SK-N-SH (cell line): ENCODE results near the gene TUFM. TPM values are rescaled to one million over a fixed set of nuclear protein-coding genes. Genes with fewer than 3 reads are reported as not detected.
A peak's percentile ranks its signal among the peaks of the same experiment; 100 is the strongest.

Experiments used
- CTCF ChIA-PET: fragments of 300-600, 350-600 bp; formaldehyde crosslinking; extraction: SDS; loops from one replicate; lab custom pipeline; 2021; lab: Yijun Ruan, JAX
- POLR2A ChIA-PET: fragments of 350-600 bp; sonication (Branson Sonifier 250); formaldehyde crosslinking; extraction: SDS; loops from one replicate; lab custom pipeline; 2020; ENCODE audit warnings: antibody characterized with exemption, inconsistent platforms; lab: Yijun Ruan, JAX
- DNase-seq: peaks from one replicate; pipeline ENCODE4 v3.0.0; 2012
- H2AFZ ChIP-seq: fragments of 200-600 bp; sonication (generic); 2 replicates; pipeline ENCODE4 v1.8.1; 2016; ENCODE audit warnings: antibody characterized with exemption, mild to moderate bottlenecking, low read depth
- H3F3A ChIP-seq: fragments of 200-600 bp; sonication (generic); replicated peaks from 2 replicates; pipeline ENCODE3; 2016; ENCODE audit warnings: antibody characterized with exemption, mild to moderate bottlenecking; ENCODE audit not compliant: insufficient read depth
- H3K27ac ChIP-seq, 2 experiments: fragments of 200-500 bp in 1 of 2; fragments of 200-600 bp in 1 of 2; sonication (Bioruptor generic) in 1 of 2; sonication (generic), shearing (Covaris generic) in 1 of 2; 2 replicates each; pipeline versions ENCODE4 v1.5.1 to v1.6.1; 2014 to 2016; ENCODE audit warnings: low read depth in 2 of 2, inconsistent platforms in 1 of 2, low read length in 1 of 2, mild to moderate bottlenecking in 1 of 2, mixed read lengths in 1 of 2
- H3K27me3 ChIP-seq: fragments of 200-600 bp; sonication (generic), shearing (Covaris generic); 2 replicates; pipeline ENCODE4 v1.6.1; 2016; ENCODE audit warnings: mixed run types; ENCODE audit not compliant: insufficient read depth
- H3K36me3 ChIP-seq, 2 experiments: fragments of 200-500 bp in 1 of 2; fragments of 200-600 bp in 1 of 2; sonication (Bioruptor generic) in 1 of 2; sonication (generic) in 1 of 2; replicated peaks in 1 of 2; 2 replicates each; pipeline versions ENCODE3 to v1.5.1; 2014 to 2016; ENCODE audit warnings: low read length in 1 of 2, mild to moderate bottlenecking in 1 of 2; ENCODE audit not compliant: insufficient read depth in 2 of 2, control insufficient read depth in 1 of 2
- H3K4me1 ChIP-seq, 2 experiments: fragments of 200-500 bp in 1 of 2; fragments of 200-600 bp in 1 of 2; sonication (Bioruptor generic) in 1 of 2; sonication (generic), shearing (Covaris generic) in 1 of 2; 2 replicates each; pipeline versions ENCODE4 v1.5.1 to v1.6.1; 2014 to 2016; ENCODE audit warnings: low read depth in 1 of 2, low read length in 1 of 2, mixed run types in 1 of 2; ENCODE audit not compliant: insufficient read depth in 2 of 2, control insufficient read depth in 1 of 2
- H3K4me2 ChIP-seq: fragments of 200-600 bp; sonication (generic), shearing (Covaris generic); 2 replicates; pipeline ENCODE4 v1.6.1; 2017; ENCODE audit warnings: mixed run types
- H3K4me3 ChIP-seq, 2 experiments: fragments of 200-500 bp in 1 of 2; fragments of 200-600 bp in 1 of 2; sonication (Bioruptor generic) in 1 of 2; sonication (generic), shearing (Covaris generic) in 1 of 2; 2 replicates each; pipeline versions ENCODE4 v1.5.1 to v1.8.1; 2014 to 2016; ENCODE audit warnings: low read depth in 2 of 2, inconsistent platforms in 1 of 2, low read length in 1 of 2, mild to moderate bottlenecking in 1 of 2, mixed read lengths in 1 of 2, moderate library complexity in 1 of 2
- H3K79me2 ChIP-seq: fragments of 200-600 bp; sonication (generic); 2 replicates; pipeline ENCODE4 v1.8.1; 2017; ENCODE audit warnings: mild to moderate bottlenecking; ENCODE audit not compliant: insufficient read depth
- H3K9ac ChIP-seq: fragments of 200-600 bp; sonication (generic); 2 replicates; pipeline ENCODE4 v1.6.1; 2017; ENCODE audit warnings: mixed run types
- H3K9me2 ChIP-seq: fragments of 200-600 bp; sonication (generic); 2 replicates; pipeline ENCODE4 v1.6.1; 2017; ENCODE audit warnings: mixed run types
- H3K9me3 ChIP-seq: fragments of 200-600 bp; sonication (generic); 2 replicates; pipeline ENCODE4 v1.6.1; 2017; ENCODE audit warnings: mixed run types, mild to moderate bottlenecking, moderate library complexity
- H4K20me1 ChIP-seq: fragments of 200-600 bp; sonication (generic); 2 replicates; pipeline ENCODE4 v1.6.1; 2017; ENCODE audit warnings: mild to moderate bottlenecking, mixed run types; ENCODE audit not compliant: insufficient read depth
- CHD2 ChIP-seq: fragments of 150-350 bp; IDR thresholded peaks from 2 replicates; pipeline ENCODE4 v1.6.1; 2018; ENCODE audit warnings: low read length; ENCODE audit not compliant: partially characterized antibody
- EP300 ChIP-seq, 2 experiments: IDR thresholded peaks; 2 replicates each; pipeline versions ENCODE4 v1.4.0 to v1.6.1; 2012; ENCODE audit warnings: borderline replicate concordance in 1 of 2, low read depth in 1 of 2, low read length in 1 of 2
- EZH2phosphoT487 ChIP-seq: fragments of 200-600 bp; sonication (generic); IDR thresholded peaks from 2 replicates; pipeline ENCODE4 v1.6.1; 2017; ENCODE audit warnings: low read depth, mixed run types, mild to moderate bottlenecking, antibody characterized with exemption, moderate library complexity, borderline replicate concordance
- FOSL2 ChIP-seq: IDR thresholded peaks from 2 replicates; pipeline ENCODE4 v1.4.0; 2012; ENCODE audit warnings: low read depth, mild to moderate bottlenecking, moderate library complexity, borderline replicate concordance
- FOXJ3 ChIP-seq: sonication (generic); formaldehyde crosslinking; IDR thresholded peaks from 2 replicates; pipeline ENCODE4 v1.5.1; 2020; ENCODE audit warnings: mild to moderate bottlenecking, missing genetic modification reagents
- GABPA ChIP-seq: IDR thresholded peaks from 2 replicates; pipeline ENCODE4 v1.4.0; 2012; ENCODE audit warnings: low read depth, mild to moderate bottlenecking
- GATA2 ChIP-seq: sonication (generic); formaldehyde crosslinking; IDR thresholded peaks from 2 replicates; pipeline ENCODE4 v1.5.0; 2020; ENCODE audit warnings: mild to moderate bottlenecking, missing genetic modification reagents
- JUND ChIP-seq: IDR thresholded peaks from 2 replicates; pipeline ENCODE4 v1.4.0; 2012
- MXI1 ChIP-seq: IDR thresholded peaks from 2 replicates; pipeline ENCODE4 v1.6.1; 2012; ENCODE audit warnings: mild to moderate bottlenecking, low read depth, low read length, improper control_type of control experiment
- NFIC ChIP-seq: IDR thresholded peaks from 2 replicates; pipeline ENCODE4 v1.4.0; 2012; ENCODE audit warnings: borderline replicate concordance
- POLR2AphosphoS5 ChIP-seq: IDR thresholded peaks from 2 replicates; pipeline ENCODE4 v1.6.1; 2012; ENCODE audit warnings: low read depth, low read length
- RAD21 ChIP-seq: IDR thresholded peaks from 2 replicates; pipeline ENCODE4 v1.6.1; 2012; ENCODE audit warnings: mild to moderate bottlenecking, low read length
- RCOR1 ChIP-seq: fragments of 150-350 bp; IDR thresholded peaks from 2 replicates; pipeline ENCODE4 v1.6.1; 2017; ENCODE audit warnings: antibody characterized with exemption, low read length
- RXRA ChIP-seq: IDR thresholded peaks from 2 replicates; pipeline ENCODE4 v1.4.0; 2012; ENCODE audit warnings: low read depth, mild to moderate bottlenecking, borderline replicate concordance
- SMC3 ChIP-seq: IDR thresholded peaks from 2 replicates; pipeline ENCODE4 v1.6.1; 2012; ENCODE audit warnings: low read depth, low read length, improper control_type of control experiment
- TCF12 ChIP-seq: IDR thresholded peaks from 2 replicates; pipeline ENCODE4 v1.4.0; 2012
- TEAD4 ChIP-seq: IDR thresholded peaks from 2 replicates; pipeline ENCODE4 v1.4.0; 2012; ENCODE audit warnings: mild to moderate bottlenecking, borderline replicate concordance; ENCODE audit not compliant: insufficient read depth
- YY1 ChIP-seq: IDR thresholded peaks from 2 replicates; pipeline ENCODE4 v1.4.0; 2012; ENCODE audit warnings: low read depth, mild to moderate bottlenecking
- WGBS: methylation state at CpG from one replicate; pipeline ENCODE4 v1.1.6; 2017; ENCODE audit warnings: low lambda C conversion rate; 5-methylcytosine and 5-hydroxymethylcytosine counted together
- polyA plus RNA-seq, 3 experiments: library from polyadenylated mRNA; depleted of rRNA; stranded (reverse); fragments of >200 nt; gene quantifications; 2 replicates each; pipeline ENCODE4 v1.2.3, GENCODE V29; 2012
- TF ChIP-seq, protein P1 (sequence below): IDR thresholded peaks from 2 replicates; pipeline ENCODE4 v1.4.0; 2012; ENCODE audit warnings: low read depth
- TF ChIP-seq, protein P2 (sequence below): IDR thresholded peaks from 2 replicates; pipeline ENCODE4; 2012
- TF ChIP-seq, protein P3 (sequence below): fragments of 150-350 bp; IDR thresholded peaks from 2 replicates; pipeline ENCODE4 v1.6.1; 2016; ENCODE audit warnings: mild to moderate bottlenecking, low read depth, low read length

TUFM gene
- polyA plus RNA-seq, 1 of the 3 experiments (the other 2 are of a cell fraction), result 358 TPM

DNA sequence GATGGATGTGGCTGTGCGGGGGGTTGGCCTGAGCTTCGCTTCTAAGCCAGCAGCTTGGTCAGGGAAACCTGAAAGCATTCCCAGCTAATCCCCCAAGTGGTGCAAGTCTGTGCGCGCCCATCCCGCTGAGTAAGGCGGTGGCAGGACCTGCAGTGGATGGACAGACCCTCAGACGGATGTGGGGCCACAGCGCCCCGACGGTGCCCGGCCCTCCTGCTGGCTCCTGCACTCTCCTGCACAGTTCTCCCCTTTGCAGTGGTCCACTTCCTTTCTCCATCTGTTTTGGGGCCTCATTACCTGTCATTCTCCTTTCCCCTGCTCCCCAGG is 34.4 kb upstream of the TUFM start:
- no peak overlapping the region for H2AFZ ChIP-seq
- no peak overlapping the region for H3K4me3 ChIP-seq

DNA sequence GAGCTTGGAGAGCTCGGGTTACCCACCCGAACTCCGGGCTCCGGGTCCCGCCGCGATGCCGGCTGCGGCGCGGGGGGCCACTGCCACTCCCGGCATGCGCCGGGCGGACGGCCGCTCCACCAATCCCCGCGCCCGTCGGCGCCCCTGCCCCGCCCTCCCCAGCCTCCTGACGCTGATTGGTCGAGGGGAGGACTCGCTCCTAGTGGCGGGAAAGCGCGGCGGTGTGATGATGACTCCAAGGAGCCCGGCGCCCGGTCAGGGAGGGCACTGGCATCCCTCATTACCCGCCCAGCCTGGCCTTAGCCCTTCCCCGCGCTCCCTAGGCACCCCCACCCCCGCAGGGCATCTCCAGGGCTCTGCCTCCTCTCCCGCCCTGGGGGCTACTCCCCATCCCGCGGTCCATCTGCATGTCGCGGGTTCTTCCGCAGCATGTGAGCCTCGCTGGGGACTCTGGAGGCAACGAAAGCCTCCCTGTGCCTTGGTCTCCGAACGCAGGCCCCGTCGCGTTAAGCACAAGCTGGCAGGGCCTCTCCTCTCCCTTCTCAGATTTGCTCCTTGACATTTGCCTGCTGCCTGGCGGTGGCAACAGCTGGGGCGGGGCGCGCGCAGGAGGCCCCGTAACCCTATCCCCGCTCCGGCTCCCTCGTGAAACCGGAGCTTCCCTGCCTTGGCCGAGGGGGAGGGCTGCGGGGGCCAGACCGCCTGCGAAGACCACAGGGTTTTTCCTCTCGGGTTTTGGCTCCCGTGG is 33.9 kb upstream of the TUFM start:
- Histone ChIP-seq H3F3A (peaks cover 4% of the 10 kb centered on the region), H3K4me3 (peak overlapping the region; percentile 77 to 95), H3K36me3 (peaks cover 0 to 3% of the 10 kb centered on the region in 2 experiments), H3K27ac (peak overlapping the region; percentile 24 to 78; a peak in 3 of 4 replicates), H3K4me1 (peaks cover 0 to 14% of the 10 kb centered on the region in 2 experiments; a peak in 1 of 4 replicates), H3K4me2 (peak overlapping the region; percentile 95), H3K79me2 (no peaks in the 10 kb centered on the region), H3K27me3 (no peaks in the 10 kb centered on the region), H4K20me1 (no peaks in the 10 kb centered on the region), H3K9me3 (no peaks in the 10 kb centered on the region), H3K9ac (peak overlapping the region; percentile 79), H2AFZ (peak overlapping the region; percentile 90; the same call in 1 of the 2 replicates), H3K9me2 (no peaks in the 10 kb centered on the region)
- DNase-seq, result peak; percentile 99
- WGBS, result 8% methylated on average over 40 of the region's 66 CpGs
- POLR2A ChIA-PET, result interaction anchor here (1.4 to 2.0 kb wide), 4 partner anchors 9 to 56 kb away, joined by 4 to 7 read pairs (median 4); no protein-coding TSS in a partner anchor
- CTCF ChIA-PET, result interaction anchor here (0.7 to 2.1 kb wide), 3 partner anchors 15 to 65 kb away, joined by 3 to 9 read pairs (median 3); no protein-coding TSS in a partner anchor
- TF ChIP-seq, protein P1, sequence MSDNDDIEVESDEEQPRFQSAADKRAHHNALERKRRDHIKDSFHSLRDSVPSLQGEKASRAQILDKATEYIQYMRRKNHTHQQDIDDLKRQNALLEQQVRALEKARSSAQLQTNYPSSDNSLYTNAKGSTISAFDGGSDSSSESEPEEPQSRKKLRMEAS, result peak; percentile 67
- TF ChIP-seq TCF12 (no peak), RAD21 (no peak), JUND (no peak), RXRA (no peak), YY1 (no peak), EZH2phosphoT487 (no peak), GABPA (no peak), NFIC (no peak), FOSL2 (no peak), FOXJ3 (CRISPR knock-in tag) (no peak), TEAD4 (no peak), SMC3 (no peak), RCOR1 (no peak)
- TF ChIP-seq, protein P2, sequence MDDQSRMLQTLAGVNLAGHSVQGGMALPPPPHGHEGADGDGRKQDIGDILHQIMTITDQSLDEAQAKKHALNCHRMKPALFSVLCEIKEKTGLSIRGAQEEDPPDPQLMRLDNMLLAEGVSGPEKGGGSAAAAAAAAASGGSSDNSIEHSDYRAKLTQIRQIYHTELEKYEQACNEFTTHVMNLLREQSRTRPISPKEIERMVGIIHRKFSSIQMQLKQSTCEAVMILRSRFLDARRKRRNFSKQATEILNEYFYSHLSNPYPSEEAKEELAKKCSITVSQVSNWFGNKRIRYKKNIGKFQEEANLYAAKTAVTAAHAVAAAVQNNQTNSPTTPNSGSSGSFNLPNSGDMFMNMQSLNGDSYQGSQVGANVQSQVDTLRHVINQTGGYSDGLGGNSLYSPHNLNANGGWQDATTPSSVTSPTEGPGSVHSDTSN, result no peak
- TF ChIP-seq, protein P3, sequence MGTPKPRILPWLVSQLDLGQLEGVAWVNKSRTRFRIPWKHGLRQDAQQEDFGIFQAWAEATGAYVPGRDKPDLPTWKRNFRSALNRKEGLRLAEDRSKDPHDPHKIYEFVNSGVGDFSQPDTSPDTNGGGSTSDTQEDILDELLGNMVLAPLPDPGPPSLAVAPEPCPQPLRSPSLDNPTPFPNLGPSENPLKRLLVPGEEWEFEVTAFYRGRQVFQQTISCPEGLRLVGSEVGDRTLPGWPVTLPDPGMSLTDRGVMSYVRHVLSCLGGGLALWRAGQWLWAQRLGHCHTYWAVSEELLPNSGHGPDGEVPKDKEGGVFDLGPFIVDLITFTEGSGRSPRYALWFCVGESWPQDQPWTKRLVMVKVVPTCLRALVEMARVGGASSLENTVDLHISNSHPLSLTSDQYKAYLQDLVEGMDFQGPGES, result no peak

More for the DNA sequence above, 34.4 kb upstream of the TUFM start:
- POLR2A ChIA-PET, result interaction anchor here (1.4 to 2.0 kb wide), 3 partner anchors 9 to 57 kb away, joined by 4 to 7 read pairs (median 5); no protein-coding TSS in a partner anchor
- Histone ChIP-seq H3K9me3 (no peaks in the 10 kb centered on the region), H3F3A (peaks cover 2% of the 10 kb centered on the region), H3K36me3 (peaks cover 0 to 1% of the 10 kb centered on the region in 2 experiments), H3K9me2 (no peaks in the 10 kb centered on the region), H3K27me3 (no peaks in the 10 kb centered on the region), H3K79me2 (no peaks in the 10 kb centered on the region), H3K9ac (no peak overlapping the region), H3K4me1 (peaks cover 0 to 14% of the 10 kb centered on the region in 2 experiments; a peak in 1 of 4 replicates), H3K4me2 (peak overlapping the region; percentile 95; the same call in 1 of the 2 replicates), H3K27ac (no peak overlapping the region), H4K20me1 (no peaks in the 10 kb centered on the region)
- TF ChIP-seq POLR2AphosphoS5 (no peak), MXI1 (no peak), FOSL2 (no peak), NFIC (no peak), RAD21 (no peak), GATA2 (CRISPR knock-in tag) (no peak), EP300 (IDR thresholded peaks at IDR 0.05; ENCODE audit: borderline replicate concordance in 1 of 2, low read depth in 1 of 2, low read length in 1 of 2) (no peak), SMC3 (no peak), TCF12 (no peak), RXRA (no peak), CHD2 (no peak)
- TF ChIP-seq, protein P3, result no peak
- TF ChIP-seq, protein P1, result no peak
- no peak for DNase-seq
- CTCF ChIA-PET, result interaction anchor here (0.9 kb wide), 1 partner anchor 58 kb away, joined by 3 read pairs; no protein-coding TSS in a partner anchor
- 99% methylated on average over 9 of the region's 11 CpGs for WGBS
